Rectal smooth muscle tissue (tissue), 1 donor: ENCODE data around the gene DSCAML1.

Experiments
- H3K27ac ChIP-seq: one replicate; pipeline ENCODE4 v1.7.0; 2013; ENCODE audit warnings: low read depth, low read length, inconsistent platforms
- H3K27me3 ChIP-seq: one replicate; pipeline ENCODE4 v1.7.0; 2013; ENCODE audit warnings: low read length; ENCODE audit not compliant: control insufficient read depth, insufficient read depth
- H3K36me3 ChIP-seq: one replicate; pipeline ENCODE4 v1.7.0; 2013; ENCODE audit warnings: low read length; ENCODE audit not compliant: control insufficient read depth, insufficient read depth
- H3K4me1 ChIP-seq: one replicate; pipeline ENCODE4 v1.7.0; 2013; ENCODE audit warnings: low read length; ENCODE audit not compliant: control insufficient read depth, insufficient read depth
- H3K4me3 ChIP-seq: one replicate; pipeline ENCODE4 v1.7.0; 2013; ENCODE audit warnings: low read length
- H3K9ac ChIP-seq: one replicate; pipeline ENCODE4 v1.7.0; 2013; ENCODE audit warnings: low read length

The DSCAML1 gene

DNA sequence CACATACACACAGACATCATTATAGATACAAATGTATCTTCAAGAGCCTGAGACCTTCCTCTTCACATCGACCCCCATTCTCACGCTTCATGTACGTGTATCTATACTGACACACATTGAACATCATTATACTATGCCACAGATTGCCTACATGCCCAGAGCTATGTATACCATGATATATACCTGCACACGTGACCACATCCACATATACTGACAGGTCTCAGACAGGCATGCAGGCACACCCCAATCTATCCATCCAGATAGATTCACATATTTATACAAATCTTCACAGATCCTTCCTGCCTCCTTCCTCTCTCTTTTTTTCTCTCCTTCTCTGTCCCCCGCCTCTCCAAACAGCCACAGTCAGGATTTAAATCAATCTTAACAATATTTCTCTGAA, 329.2 kb downstream of the DSCAML1 start:
- H3K9ac ChIP-seq = no peak overlapping the region
- H3K4me3 ChIP-seq = no peak overlapping the region
- no peak overlapping the region for H3K27ac ChIP-seq
- no peaks in the 10 kb centered on the region for H3K36me3 ChIP-seq
- no peaks in the 10 kb centered on the region for H3K27me3 ChIP-seq
- no peaks in the 10 kb centered on the region for H3K4me1 ChIP-seq

DNA sequence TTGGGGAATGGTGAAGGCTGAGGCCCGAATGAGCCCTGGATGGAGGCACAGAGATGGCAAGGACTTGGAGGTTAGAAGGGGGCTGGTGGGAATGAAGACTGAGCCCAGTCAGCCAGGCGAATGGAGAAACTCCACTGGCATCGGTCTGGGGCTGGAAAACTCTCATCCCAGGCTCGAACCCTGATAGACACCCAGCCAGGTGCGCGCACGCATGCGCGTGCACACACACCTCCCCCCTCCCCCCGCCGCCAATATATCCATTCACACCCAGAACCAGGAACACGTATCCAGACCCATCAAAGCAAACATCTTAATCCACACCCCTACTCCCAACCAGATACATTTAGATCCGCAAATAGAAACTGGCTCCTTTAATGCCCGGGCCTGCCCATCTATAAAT, 330.1 kb downstream of the DSCAML1 start:
- Histone ChIP-seq H3K27me3 (no peaks in the 10 kb centered on the region), H3K4me1 (no peaks in the 10 kb centered on the region), H3K9ac (no peak overlapping the region), H3K36me3 (no peaks in the 10 kb centered on the region), H3K27ac (no peak overlapping the region), H3K4me3 (no peak overlapping the region)

DNA sequence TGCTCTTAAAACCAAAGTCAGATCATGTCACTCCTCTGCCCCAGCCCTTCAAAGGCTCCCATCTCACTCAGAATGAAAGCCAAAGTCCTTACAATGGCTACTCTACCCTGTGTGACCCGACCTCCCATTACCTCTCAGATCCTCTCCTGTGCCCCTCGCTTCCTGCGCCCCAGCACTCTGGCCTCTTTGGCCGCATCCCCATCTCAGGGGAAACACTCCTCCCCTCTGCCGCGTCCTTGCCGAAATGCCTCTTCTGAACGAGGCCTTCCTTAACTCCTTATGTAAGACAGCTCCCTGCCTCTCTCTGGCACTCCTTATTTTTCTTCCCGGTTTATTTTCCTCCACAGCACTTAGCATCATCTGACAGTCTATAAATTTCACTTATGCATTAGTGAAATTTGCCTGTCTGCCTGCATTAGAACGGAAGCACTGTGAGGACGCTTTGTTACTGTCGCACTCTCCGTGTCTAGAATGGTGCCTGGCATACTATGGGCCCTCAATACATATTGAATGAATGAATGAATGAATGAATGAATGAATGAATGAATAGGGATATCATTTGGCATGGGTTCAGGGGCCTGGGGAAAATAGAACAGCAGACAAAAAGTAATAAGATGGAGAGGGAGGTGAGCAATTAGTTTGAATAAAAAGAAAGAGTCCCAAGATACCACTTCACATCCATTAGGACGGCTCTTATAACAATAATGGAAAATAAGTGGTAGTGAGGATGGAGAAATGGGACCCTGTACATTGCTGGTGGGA, 331.6 kb downstream of the DSCAML1 start:
- Histone ChIP-seq H3K4me3 (no peak overlapping the region), H3K27me3 (no peaks in the 10 kb centered on the region), H3K36me3 (no peaks in the 10 kb centered on the region), H3K27ac (no peak overlapping the region), H3K9ac (no peak overlapping the region), H3K4me1 (no peaks in the 10 kb centered on the region)

- no peaks in the 10 kb centered on the region for H3K4me1 ChIP-seq
- no peaks in the 10 kb centered on the region for H3K27me3 ChIP-seq
- H3K27ac ChIP-seq = no peak overlapping the region
- H3K36me3 ChIP-seq = no peaks in the 10 kb centered on the region
- no peak overlapping the region for H3K4me3 ChIP-seq
- no peak overlapping the region for H3K9ac ChIP-seq
These were observed 332.2 kb downstream of the DSCAML1 start for GRCh38 chr11:117464778-117465177.

- H3K36me3 ChIP-seq = no peaks in the 10 kb centered on the region
- H3K4me1 ChIP-seq = no peaks in the 10 kb centered on the region
- H3K27ac ChIP-seq = no peak overlapping the region
These were observed 334.2 kb downstream of the DSCAML1 start for GRCh38 chr11:117462864-117463247.

DNA sequence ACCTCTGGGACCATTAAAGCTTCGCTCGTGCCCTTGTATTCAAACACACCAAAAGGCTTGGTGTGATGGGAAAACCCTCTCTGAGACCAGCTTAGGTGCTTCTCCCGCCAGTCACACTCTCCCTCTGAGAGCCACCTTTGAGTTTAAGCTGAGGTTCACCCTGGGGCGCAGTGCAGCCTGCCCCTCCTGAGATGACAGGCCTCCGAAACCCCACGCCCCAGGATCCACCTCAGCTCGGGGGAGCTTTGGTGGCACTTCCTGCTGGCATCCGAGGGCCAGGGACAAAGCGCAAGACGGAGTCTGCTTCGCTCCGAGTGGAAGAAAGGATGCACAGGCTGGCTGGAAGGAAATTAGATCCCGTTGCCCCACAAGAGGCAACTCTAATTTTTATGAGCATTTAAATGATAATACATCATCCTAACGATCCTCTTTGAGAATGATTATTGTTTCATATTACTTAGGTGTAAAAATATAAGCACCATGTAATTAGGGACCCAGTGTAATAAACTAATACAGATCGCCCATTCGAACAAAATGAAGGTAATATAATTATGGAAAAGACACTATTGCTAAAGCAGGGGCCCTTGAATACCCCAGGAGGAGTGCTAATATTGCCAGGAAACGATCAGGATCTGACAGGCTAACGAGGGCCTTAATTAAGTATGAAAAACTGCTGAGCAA, 334.7 kb downstream of the DSCAML1 start:
- Histone ChIP-seq H3K36me3 (no peaks in the 10 kb centered on the region), H3K9ac (no peak overlapping the region), H3K4me1 (no peaks in the 10 kb centered on the region), H3K27ac (no peak overlapping the region), H3K4me3 (no peak overlapping the region), H3K27me3 (no peaks in the 10 kb centered on the region)

More at GRCh38 chr11:117462864-117463247, 334.2 kb downstream of the DSCAML1 start:
- no peak overlapping the region for H3K4me3 ChIP-seq
- H3K27me3 ChIP-seq = no peaks in the 10 kb centered on the region
- H3K9ac ChIP-seq = no peak overlapping the region

GRCh38 chr11:117461396-117462182, 335.4 kb downstream of the DSCAML1 start:
- Histone ChIP-seq H3K27me3 (no peaks in the 10 kb centered on the region), H3K27ac (no peak overlapping the region), H3K9ac (no peak overlapping the region), H3K4me3 (no peak overlapping the region), H3K4me1 (no peaks in the 10 kb centered on the region), H3K36me3 (no peaks in the 10 kb centered on the region)

DNA sequence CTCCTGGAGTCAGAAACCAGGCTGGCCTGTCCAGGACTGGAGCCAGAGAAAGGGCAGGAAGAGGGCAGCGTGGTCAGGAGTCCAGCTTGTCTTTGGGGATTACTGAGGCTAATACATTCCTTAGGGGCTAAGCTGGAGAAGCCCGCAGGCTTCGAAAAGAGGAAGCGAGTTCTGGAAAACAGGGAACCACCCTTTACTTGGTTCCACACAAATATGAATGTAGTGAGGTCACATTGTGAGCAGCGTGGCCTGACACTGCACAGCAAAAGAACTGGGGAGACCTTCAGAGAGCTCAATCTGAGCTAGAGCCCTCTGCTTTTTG, 337.1 kb downstream of the DSCAML1 start:
- Histone ChIP-seq H3K9ac (no peak overlapping the region), H3K27me3 (no peaks in the 10 kb centered on the region), H3K27ac (no peak overlapping the region), H3K36me3 (no peaks in the 10 kb centered on the region), H3K4me3 (no peak overlapping the region), H3K4me1 (no peaks in the 10 kb centered on the region)

GRCh38 chr11:117459123-117459978, 337.7 kb downstream of the DSCAML1 start:
- Histone ChIP-seq H3K9ac (no peak overlapping the region), H3K27me3 (no peaks in the 10 kb centered on the region)

GRCh38 chr11:117458275-117459122, 338.5 kb downstream of the DSCAML1 start:
- H3K27ac ChIP-seq = no peak overlapping the region
- H3K4me3 ChIP-seq = no peak overlapping the region

More at GRCh38 chr11:117459123-117459978, 337.7 kb downstream of the DSCAML1 start:
- Histone ChIP-seq H3K4me3 (no peak overlapping the region), H3K27ac (no peak overlapping the region), H3K4me1 (no peaks in the 10 kb centered on the region), H3K36me3 (no peaks in the 10 kb centered on the region)

DNA sequence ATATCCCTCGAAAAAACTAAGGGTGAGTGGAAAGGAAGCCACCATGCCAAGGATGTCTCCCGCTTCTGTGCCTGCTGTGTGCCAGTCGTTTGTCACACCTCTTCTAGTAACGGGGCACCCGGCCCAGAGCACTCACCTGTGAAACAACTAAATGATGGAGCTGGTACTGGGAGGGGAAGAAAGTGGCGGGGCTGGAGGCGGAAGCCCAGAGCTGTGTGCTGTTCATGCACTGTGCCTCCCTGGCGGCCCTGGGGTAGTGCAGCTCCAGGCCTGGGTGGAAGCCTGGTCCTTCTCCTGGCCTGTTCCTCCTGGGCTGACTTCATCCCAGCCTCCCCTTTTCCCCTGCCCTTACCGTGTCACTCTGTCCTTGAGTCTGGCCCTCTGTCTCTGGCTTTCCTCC, 339.2 kb downstream of the DSCAML1 start:
- no peaks in the 10 kb centered on the region for H3K27me3 ChIP-seq
- no peaks in the 10 kb centered on the region for H3K4me1 ChIP-seq
- H3K36me3 ChIP-seq = no peaks in the 10 kb centered on the region
- no peak overlapping the region for H3K4me3 ChIP-seq
- no peak overlapping the region for H3K9ac ChIP-seq
- H3K27ac ChIP-seq = no peak overlapping the region

More at GRCh38 chr11:117458275-117459122, 338.5 kb downstream of the DSCAML1 start:
- no peak overlapping the region for H3K9ac ChIP-seq
- H3K36me3 ChIP-seq = no peaks in the 10 kb centered on the region
- no peaks in the 10 kb centered on the region for H3K27me3 ChIP-seq
- no peaks in the 10 kb centered on the region for H3K4me1 ChIP-seq
